Measurements from ENCODE around the gene SETD2.

- TF ChIP-seq CTCF (IDR thresholded peaks at IDR 0.05) (no peak), POLR2A (IDR thresholded peaks at IDR 0.05) (no peak), POLR2AphosphoS5 (IDR thresholded peaks at IDR 0.05) (no peak), EP300 (IDR thresholded peaks at IDR 0.05; ENCODE audit: low read depth) (no peak)
These were observed 191.5 kb downstream of the SETD2 start for GRCh38 chr3:46972396-46972795.

Measured in transverse colon (tissue), 4 donors.